IMR-90 (cell line): ENCODE measurements around the gene ZNF512. TPM values are rescaled to one million over a fixed set of nuclear protein-coding genes. Genes with fewer than 3 reads are reported as not detected.

Experiments
- ATAC-seq: fragments of 200-7000 bp; cut with Tn5 transposase; 2 replicates; pipeline ENCODE4 v1.9.1; 2020; ENCODE audit warnings: low read depth, mild to moderate bottlenecking, moderate library complexity
- BruUV-seq: library from RNA; stranded (reverse); fragments of 400-500 nt; replicated peaks from 2 replicates; lab custom pipeline; 2021; lab: Mats Ljungman, UMichigan
- CTCF ChIA-PET: fragments of 300-600 bp; formaldehyde crosslinking; extraction: SDS; loops from one replicate; lab custom pipeline; 2021; ENCODE audit warnings: antibody characterized with exemption; lab: Yijun Ruan, JAX
- POLR2A ChIA-PET: fragments of 300-600 bp; sonication (Branson Sonifier 250); formaldehyde crosslinking; loops from one replicate; lab custom pipeline; 2022; ENCODE audit warnings: antibody characterized with exemption; ENCODE audit not compliant: unreplicated experiment; lab: Charles Lee
- DNase-seq: peaks from one replicate; pipeline ENCODE4 v3.0.0; 2013
- H2AFZ ChIP-seq: replicated peaks from 2 replicates; pipeline ENCODE3; 2013; ENCODE audit warnings: low read length, mild to moderate bottlenecking; ENCODE audit not compliant: poor library complexity
- H2AK5ac ChIP-seq: 2 replicates; pipeline ENCODE4 v1.6.1; 2013; ENCODE audit warnings: low read depth, low read length, inconsistent platforms
- H2AK9ac ChIP-seq: replicated peaks from 2 replicates; pipeline ENCODE3; 2013; ENCODE audit warnings: mild to moderate bottlenecking, low read depth, low read length, moderate library complexity; ENCODE audit not compliant: poor library complexity
- H2BK120ac ChIP-seq: 2 replicates; pipeline ENCODE4 v1.6.1; 2013; ENCODE audit warnings: low read depth, low read length, inconsistent platforms
- H2BK15ac ChIP-seq: 3 replicates; pipeline ENCODE4 v1.6.1; 2013; ENCODE audit warnings: low read depth, low read length, inconsistent platforms
- H2BK20ac ChIP-seq: 2 replicates; pipeline ENCODE4 v1.6.1; 2013; ENCODE audit warnings: low read depth, mild to moderate bottlenecking, inconsistent platforms, low read length, moderate library complexity
- H2BK5ac ChIP-seq: 2 replicates; pipeline ENCODE4 v1.6.1; 2013; ENCODE audit warnings: mild to moderate bottlenecking, low read depth, low read length, inconsistent platforms; ENCODE audit not compliant: poor library complexity, severe bottlenecking
- H3K14ac ChIP-seq: replicated peaks from 2 replicates; pipeline ENCODE4 v1.6.1; 2013; ENCODE audit warnings: low read depth, low read length, inconsistent platforms
- H3K18ac ChIP-seq: 2 replicates; pipeline ENCODE4 v1.6.1; 2013; ENCODE audit warnings: low read depth, low read length, control low read depth
- H3K23ac ChIP-seq: 2 replicates; pipeline ENCODE4 v1.6.1; 2013; ENCODE audit warnings: low read depth, low read length, inconsistent platforms
- H3K27ac ChIP-seq: 2 replicates; pipeline ENCODE4 v1.5.1; 2013; ENCODE audit warnings: mild to moderate bottlenecking, control low read depth, low read length; ENCODE audit not compliant: insufficient read depth
- H3K27me3 ChIP-seq: 2 replicates; pipeline ENCODE4 v1.6.1; 2013; ENCODE audit warnings: low read length; ENCODE audit not compliant: control insufficient read depth, insufficient read depth
- H3K36me3 ChIP-seq: 2 replicates; pipeline ENCODE4 v1.6.1; 2013; ENCODE audit warnings: low read length, mixed read lengths; ENCODE audit not compliant: control insufficient read depth, insufficient read depth
- H3K4ac ChIP-seq: 2 replicates; pipeline ENCODE4 v1.6.1; 2013; ENCODE audit warnings: low read depth, low read length, inconsistent platforms
- H3K4me1 ChIP-seq: 2 replicates; pipeline ENCODE4 v1.6.1; 2013; ENCODE audit warnings: low read length, mixed read lengths; ENCODE audit not compliant: control insufficient read depth, insufficient read depth
- H3K4me2 ChIP-seq: 2 replicates; pipeline ENCODE4 v1.6.1; 2013; ENCODE audit warnings: low read depth, mild to moderate bottlenecking, control low read depth, low read length, moderate library complexity
- H3K4me3 ChIP-seq: 2 replicates; pipeline ENCODE4 v1.5.1; 2013; ENCODE audit warnings: low read depth, mild to moderate bottlenecking, control low read depth, low read length, moderate library complexity; ENCODE audit not compliant: insufficient read depth
- H3K56ac ChIP-seq: 2 replicates; pipeline ENCODE4 v1.6.1; 2013; ENCODE audit warnings: low read length, inconsistent platforms; ENCODE audit not compliant: insufficient read depth; ENCODE audit errors: extremely low read depth
- H3K79me1 ChIP-seq, 2 experiments: 2 replicates each; pipeline ENCODE4 v1.6.1; 2013; ENCODE audit warnings: low read length in 2 of 2, inconsistent platforms in 1 of 2, low read depth in 1 of 2
- H3K9ac ChIP-seq: 2 replicates; pipeline ENCODE4 v1.6.1; 2013; ENCODE audit warnings: low read depth, low read length, control low read depth
- H3K9me1 ChIP-seq: 2 replicates; pipeline ENCODE4 v1.6.1; 2013; ENCODE audit warnings: low read length, inconsistent platforms; ENCODE audit not compliant: insufficient read depth
- H3K9me3 ChIP-seq: 2 replicates; pipeline ENCODE4 v1.6.1; 2013; ENCODE audit warnings: low read length; ENCODE audit not compliant: control insufficient read depth, insufficient read depth
- H4K20me1 ChIP-seq: 2 replicates; pipeline ENCODE4 v1.6.1; 2013; ENCODE audit warnings: low read length, inconsistent platforms; ENCODE audit not compliant: insufficient read depth
- H4K5ac ChIP-seq: 2 replicates; pipeline ENCODE4 v1.6.1; 2013; ENCODE audit warnings: mild to moderate bottlenecking, low read depth, low read length, control low read depth
- H4K8ac ChIP-seq, 2 experiments: 2 replicates each; pipeline ENCODE4 v1.6.1; 2013; ENCODE audit warnings: low read depth in 2 of 2, low read length in 2 of 2, control low read depth in 1 of 2, inconsistent platforms in 1 of 2
- H4K91ac ChIP-seq: 2 replicates; pipeline ENCODE4 v1.6.1; 2013; ENCODE audit warnings: low read depth, low read length, inconsistent platforms; ENCODE audit not compliant: insufficient read depth
- BHLHE40 ChIP-seq: fragments of 150-350 bp; IDR thresholded peaks from 2 replicates; pipeline ENCODE4 v1.6.1; 2016; ENCODE audit warnings: mild to moderate bottlenecking, low read depth, low read length
- CHD1 ChIP-seq: IDR thresholded peaks from 2 replicates; pipeline ENCODE4 v1.6.1; 2012; ENCODE audit warnings: low read depth, low read length, improper control_type of control experiment
- FOS ChIP-seq: fragments of 150-350 bp; IDR thresholded peaks from 2 replicates; pipeline ENCODE4 v1.6.1; 2016; ENCODE audit warnings: low read depth, low read length
- MAFK ChIP-seq: IDR thresholded peaks from 2 replicates; pipeline ENCODE4 v1.6.1; 2012; ENCODE audit warnings: low read depth, low read length, improper control_type of control experiment
- MAZ ChIP-seq: IDR thresholded peaks from 2 replicates; pipeline ENCODE4 v1.6.1; 2012; ENCODE audit warnings: low read depth, mild to moderate bottlenecking, low read length, improper control_type of control experiment, moderate library complexity, borderline replicate concordance
- MXI1 ChIP-seq: IDR thresholded peaks from 2 replicates; pipeline ENCODE4 v1.6.1; 2012; ENCODE audit warnings: low read depth, mild to moderate bottlenecking, low read length, moderate library complexity, borderline replicate concordance
- NFE2L2 ChIP-seq: fragments of 150-350 bp; IDR thresholded peaks from 2 replicates; pipeline ENCODE4 v1.6.1; 2016; ENCODE audit warnings: low read depth, mild to moderate bottlenecking, low read length
- RAD21 ChIP-seq: IDR thresholded peaks from 2 replicates; pipeline ENCODE4 v1.6.1; 2012; ENCODE audit warnings: low read length, improper control_type of control experiment
- RCOR1 ChIP-seq: IDR thresholded peaks from 2 replicates; pipeline ENCODE4 v1.6.1; 2012; ENCODE audit warnings: mild to moderate bottlenecking, low read length, improper control_type of control experiment; ENCODE audit not compliant: insufficient replicate concordance
- RFX5 ChIP-seq: IDR thresholded peaks from 2 replicates; pipeline ENCODE4 v1.8.0; 2012; ENCODE audit warnings: low read depth, mild to moderate bottlenecking, low read length, moderate library complexity
- SMC3 ChIP-seq: fragments of 150-350 bp; IDR thresholded peaks from 2 replicates; pipeline ENCODE4 v1.6.1; 2016; ENCODE audit warnings: low read depth, mild to moderate bottlenecking, antibody characterized with exemption, low read length, moderate library complexity
- WGBS, 2 experiments: methylation state at CpG; one replicate each; pipeline versions ENCODE4 v1.1.5 to v1.1.7; 2013; ENCODE audit warnings: missing lambda C conversion rate in 2 of 2; ENCODE audit not compliant: insufficient read length in 1 of 2; ENCODE audit errors: extremely low coverage in 2 of 2; 5-methylcytosine and 5-hydroxymethylcytosine counted together
- dilution Hi-C: fragments of 300-500 bp; cut with HindIII; formaldehyde crosslinking; loops from one replicate; pipeline ENCODE4 v1.14.3; 2018; ENCODE audit warnings: low sequenced_read_pairs; ENCODE audit not compliant: unreplicated experiment
- in situ Hi-C: fragments of 300-500 bp; cut with MboI; formaldehyde crosslinking; loops from 3 replicates; pipeline ENCODE4 v1.14.3; 2019; ENCODE audit warnings: low sequenced_read_pairs, inconsistent platforms, mixed read lengths
- intact Hi-C: fragments of 100-400 bp; cut with micrococcal nuclease; formaldehyde crosslinking; loops from 2 replicates; pipeline ENCODE4 v1.10.0; 2022
- polyA plus RNA-seq, 3 experiments: library from polyadenylated mRNA; depleted of rRNA; stranded (reverse); fragments of >200 nt; gene quantifications; 2 replicates each; pipeline ENCODE4 v1.2.3, GENCODE V29; 2012; ENCODE audit warnings: low replicate concordance in 1 of 3
- total RNA-seq: library from RNA; depleted of rRNA; stranded (reverse); fragments of >200 nt; gene quantifications from 2 replicates; pipeline ENCODE4 v1.2.3, GENCODE V29; 2012
- TF ChIP-seq, protein P1 (sequence below): fragments of 150-350 bp; IDR thresholded peaks from 2 replicates; pipeline ENCODE4 v1.6.1; 2017; ENCODE audit warnings: mild to moderate bottlenecking, antibody characterized with exemption, low read length, low read depth
- TF ChIP-seq, protein P2 (sequence below): conservative IDR thresholded peaks from 2 replicates; pipeline ENCODE4 v1.5.1; 2012; ENCODE audit warnings: mild to moderate bottlenecking, low read depth, low read length, improper control_type of control experiment
- TF ChIP-seq, protein P3 (sequence below): fragments of 150-350 bp; IDR thresholded peaks from 2 replicates; pipeline ENCODE4 v1.6.1; 2016; ENCODE audit warnings: low read depth, mild to moderate bottlenecking, low read length, moderate library complexity, borderline replicate concordance

Gene ZNF512
- total and polyA plus RNA-seq, 2 of the 4 experiments (the other 2 are of a cell fraction), result 25.8 to 56.5 TPM

DNA sequence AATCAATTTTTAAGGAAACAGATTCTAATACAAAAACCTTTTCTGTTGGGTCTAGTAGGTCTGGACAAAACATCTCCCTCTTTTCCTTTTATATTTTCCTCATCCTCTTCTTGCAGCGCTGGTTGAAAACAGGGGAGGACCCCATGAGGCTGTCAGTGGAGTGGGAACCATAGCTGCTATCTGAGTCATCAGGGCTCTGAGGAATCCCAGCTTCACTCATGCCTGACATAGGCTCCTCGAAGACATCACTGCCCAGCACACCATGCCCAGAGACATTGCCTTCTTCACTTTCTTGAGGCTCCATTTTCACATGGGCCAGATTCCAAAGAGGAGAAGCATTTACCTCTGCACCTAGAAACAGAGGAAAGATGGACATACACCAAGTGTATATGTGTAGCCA is 70.6 kb downstream of the ZNF512 start:
- peak; percentile 43 for DNase-seq
- Histone ChIP-seq H3K4me3 (no peak overlapping the region), H3K4ac (no peak overlapping the region), H4K5ac (no peak overlapping the region), H3K56ac (no peak overlapping the region), H3K14ac (no peak overlapping the region), H2BK5ac (no peak overlapping the region), H2BK15ac (no peak overlapping the region), H2BK20ac (no peak overlapping the region), H4K8ac (no peak overlapping the region), H3K18ac (no peak overlapping the region), H3K4me1 (no peaks in the 10 kb centered on the region; the same call in 1 of the 2 replicates), H3K9ac (no peak overlapping the region), H3K27me3 (no peaks in the 10 kb centered on the region), H2AFZ (no peak overlapping the region), H3K4me2 (no peak overlapping the region), H4K20me1 (peaks cover 4% of the 10 kb centered on the region; the same call in 1 of the 2 replicates), H2BK120ac (no peak overlapping the region), H3K27ac (no peak overlapping the region), H3K36me3 (peaks cover 45% of the 10 kb centered on the region), H4K91ac (no peak overlapping the region), H3K79me1 (peaks cover 5 to 7% of the 10 kb centered on the region in 2 experiments; a peak in 2 of 4 replicates), H2AK9ac (no peak overlapping the region), H2AK5ac (no peak overlapping the region), H3K9me1 (peaks cover 5% of the 10 kb centered on the region), H3K23ac (no peak overlapping the region), H3K9me3 (no peaks in the 10 kb centered on the region)
- peak; percentile 48 for ATAC-seq
- BruUV-seq, result no TSS peak
- in situ Hi-C loops (no loop called here), dilution Hi-C loops (no loop called here), intact Hi-C loops (no loop called here)
- WGBS, 2 experiments, result 100% methylated on average over 1 of the region's 2 CpGs; no CpG with 5 or more reads in 1 of the 2 experiments
- CTCF ChIA-PET, result no interaction called here
- POLR2A ChIA-PET, result no interaction called here
- TF ChIP-seq, protein P1, sequence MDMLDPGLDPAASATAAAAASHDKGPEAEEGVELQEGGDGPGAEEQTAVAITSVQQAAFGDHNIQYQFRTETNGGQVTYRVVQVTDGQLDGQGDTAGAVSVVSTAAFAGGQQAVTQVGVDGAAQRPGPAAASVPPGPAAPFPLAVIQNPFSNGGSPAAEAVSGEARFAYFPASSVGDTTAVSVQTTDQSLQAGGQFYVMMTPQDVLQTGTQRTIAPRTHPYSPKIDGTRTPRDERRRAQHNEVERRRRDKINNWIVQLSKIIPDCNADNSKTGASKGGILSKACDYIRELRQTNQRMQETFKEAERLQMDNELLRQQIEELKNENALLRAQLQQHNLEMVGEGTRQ, result no peak
- TF ChIP-seq, protein P2, sequence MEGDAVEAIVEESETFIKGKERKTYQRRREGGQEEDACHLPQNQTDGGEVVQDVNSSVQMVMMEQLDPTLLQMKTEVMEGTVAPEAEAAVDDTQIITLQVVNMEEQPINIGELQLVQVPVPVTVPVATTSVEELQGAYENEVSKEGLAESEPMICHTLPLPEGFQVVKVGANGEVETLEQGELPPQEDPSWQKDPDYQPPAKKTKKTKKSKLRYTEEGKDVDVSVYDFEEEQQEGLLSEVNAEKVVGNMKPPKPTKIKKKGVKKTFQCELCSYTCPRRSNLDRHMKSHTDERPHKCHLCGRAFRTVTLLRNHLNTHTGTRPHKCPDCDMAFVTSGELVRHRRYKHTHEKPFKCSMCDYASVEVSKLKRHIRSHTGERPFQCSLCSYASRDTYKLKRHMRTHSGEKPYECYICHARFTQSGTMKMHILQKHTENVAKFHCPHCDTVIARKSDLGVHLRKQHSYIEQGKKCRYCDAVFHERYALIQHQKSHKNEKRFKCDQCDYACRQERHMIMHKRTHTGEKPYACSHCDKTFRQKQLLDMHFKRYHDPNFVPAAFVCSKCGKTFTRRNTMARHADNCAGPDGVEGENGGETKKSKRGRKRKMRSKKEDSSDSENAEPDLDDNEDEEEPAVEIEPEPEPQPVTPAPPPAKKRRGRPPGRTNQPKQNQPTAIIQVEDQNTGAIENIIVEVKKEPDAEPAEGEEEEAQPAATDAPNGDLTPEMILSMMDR, result no peak
- TF ChIP-seq MAFK, result no peak
- TF ChIP-seq RCOR1, result no peak
- no peak for TF ChIP-seq MXI1
- TF ChIP-seq BHLHE40, result no peak
- no peak for TF ChIP-seq RFX5
- no peak for TF ChIP-seq MAZ
- no peak for TF ChIP-seq SMC3
- no peak for TF ChIP-seq RAD21
- TF ChIP-seq, protein P3, sequence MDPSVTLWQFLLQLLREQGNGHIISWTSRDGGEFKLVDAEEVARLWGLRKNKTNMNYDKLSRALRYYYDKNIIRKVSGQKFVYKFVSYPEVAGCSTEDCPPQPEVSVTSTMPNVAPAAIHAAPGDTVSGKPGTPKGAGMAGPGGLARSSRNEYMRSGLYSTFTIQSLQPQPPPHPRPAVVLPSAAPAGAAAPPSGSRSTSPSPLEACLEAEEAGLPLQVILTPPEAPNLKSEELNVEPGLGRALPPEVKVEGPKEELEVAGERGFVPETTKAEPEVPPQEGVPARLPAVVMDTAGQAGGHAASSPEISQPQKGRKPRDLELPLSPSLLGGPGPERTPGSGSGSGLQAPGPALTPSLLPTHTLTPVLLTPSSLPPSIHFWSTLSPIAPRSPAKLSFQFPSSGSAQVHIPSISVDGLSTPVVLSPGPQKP, result no peak
- TF ChIP-seq FOS, result no peak
- TF ChIP-seq CHD1, result no peak
- TF ChIP-seq NFE2L2, result no peak
